ENCODE data around the gene BCL2L2.

The BCL2L2 gene

GRCh38 chr14:23357261-23357660 lies 50.6 kb downstream of the BCL2L2 start:
- DNase-seq, result no peak

DNA sequence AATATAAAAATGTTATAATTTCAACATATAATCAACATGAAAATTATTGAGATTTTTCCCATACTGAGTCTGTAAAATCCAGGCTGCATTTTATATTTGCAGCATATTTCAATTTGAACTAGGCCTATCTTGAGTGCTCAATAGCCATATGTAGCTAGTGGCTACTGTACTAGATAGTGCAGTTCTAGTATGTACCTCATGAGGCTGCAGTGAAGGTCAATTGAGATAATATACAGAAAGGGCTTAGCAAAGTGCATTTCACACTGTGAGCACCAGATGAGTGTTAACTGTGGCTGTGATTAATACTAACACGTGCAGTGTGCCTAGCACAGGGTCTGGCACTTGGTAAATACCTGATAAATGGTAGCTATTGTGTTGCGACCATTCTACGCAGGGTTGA lies 51.4 kb downstream of the BCL2L2 start:
- DNase-seq, result no peak

GRCh38 chr14:23358553-23359166 lies 52.0 kb downstream of the BCL2L2 start:
- DNase-seq, result no peak

- DNase-seq, result no peak
Observed at GRCh38 chr14:23359167-23359626, 52.6 kb downstream of the BCL2L2 start.

GRCh38 chr14:23359722-23360447 lies 53.3 kb downstream of the BCL2L2 start:
- no peak for DNase-seq

GRCh38 chr14:23360496-23360895 lies 53.9 kb downstream of the BCL2L2 start:
- DNase-seq, result no peak

- DNase-seq, result no peak
Observed at GRCh38 chr14:23361320-23361719, 54.7 kb downstream of the BCL2L2 start.

All from DMS79 treated with DMSO at 0.1 percent for 48 hours (cell line).